Cerebellar cortex (tissue), 1 donor: ENCODE data around the gene LMNTD2.
"Not testable (repeated sequence)": the region's sequence is repeated elsewhere in the genome, so short reads cannot be mapped to it uniquely, and the experiment has no call there.

Experiments used
- DNase-seq: peaks from one replicate; pipeline ENCODE4 v3.0.0-alpha.2; 2015; ENCODE audit warnings: low spot score

The LMNTD2 gene

DNA sequence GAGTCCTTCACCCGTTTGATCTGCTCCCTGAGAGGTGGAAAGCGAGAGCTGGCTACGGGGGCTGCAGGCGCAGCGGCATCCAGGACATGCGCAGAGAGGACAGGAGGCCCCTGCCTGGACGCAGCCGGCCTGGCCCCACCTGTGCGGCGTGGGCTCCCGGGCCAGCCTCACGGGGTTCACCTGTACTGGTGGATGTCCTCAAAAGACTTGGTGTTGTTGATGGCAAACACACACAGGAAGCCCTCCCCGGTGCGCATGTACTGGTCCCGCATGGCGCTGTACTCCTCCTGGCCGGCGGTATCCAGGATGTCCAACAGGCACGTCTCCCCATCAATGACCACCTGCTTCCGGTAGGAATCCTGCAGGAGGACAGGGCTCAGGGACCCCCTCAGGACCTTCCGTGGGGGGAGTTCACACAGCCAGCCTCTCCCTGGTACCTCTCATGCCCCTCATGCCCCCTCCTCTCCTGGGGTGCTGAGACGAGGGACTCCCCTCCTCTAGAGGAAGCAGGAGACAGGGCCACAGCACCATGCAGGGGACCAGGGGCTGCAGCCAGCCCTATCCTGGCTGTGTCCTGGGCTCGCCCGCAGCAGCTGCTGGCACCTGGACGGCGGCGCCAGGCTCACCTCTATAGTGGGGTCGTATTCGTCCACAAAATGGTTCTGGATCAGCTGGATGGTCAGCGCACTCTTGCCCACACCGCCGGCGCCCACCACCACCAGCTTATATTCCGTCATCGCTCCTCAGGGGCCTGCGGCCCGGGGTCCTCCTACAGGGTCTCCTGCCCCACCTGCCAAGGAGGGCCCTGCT is 26.7 kb downstream of the LMNTD2 start:
- no peak for DNase-seq

DNA sequence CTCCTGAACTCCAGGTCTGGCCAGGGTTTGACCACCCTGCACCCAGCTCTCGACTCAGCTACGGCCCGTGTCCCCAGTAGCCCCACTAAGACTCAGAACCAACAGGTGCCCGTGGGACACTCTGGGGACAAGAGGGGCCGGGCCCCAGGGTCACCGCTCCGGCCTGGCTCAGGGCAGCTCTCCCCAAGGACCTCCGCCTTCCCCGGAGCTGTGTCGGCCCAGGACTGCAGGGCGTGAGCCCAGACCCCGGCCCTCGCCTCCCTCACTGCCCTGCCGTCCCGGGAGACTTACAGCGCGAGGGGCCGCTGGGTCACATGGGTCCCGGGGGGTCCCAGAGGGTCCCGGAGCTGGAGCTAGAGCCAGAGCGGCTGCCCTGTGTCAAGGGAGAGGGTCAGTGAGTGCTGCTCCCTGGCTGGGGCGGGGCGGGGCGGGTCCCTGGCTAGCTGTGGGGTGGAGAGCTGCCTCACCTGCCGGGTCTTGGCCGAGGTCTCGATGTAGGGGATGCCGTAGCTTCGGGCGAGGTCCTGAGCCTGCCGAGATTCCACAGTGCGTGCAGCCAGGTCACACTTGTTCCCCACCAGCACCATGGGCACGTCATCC is 27.5 kb downstream of the LMNTD2 start:
- no peak for DNase-seq

- no peak for DNase-seq
These were observed 28.0 kb downstream of the LMNTD2 start for GRCh38 chr11:532527-532985.

DNA sequence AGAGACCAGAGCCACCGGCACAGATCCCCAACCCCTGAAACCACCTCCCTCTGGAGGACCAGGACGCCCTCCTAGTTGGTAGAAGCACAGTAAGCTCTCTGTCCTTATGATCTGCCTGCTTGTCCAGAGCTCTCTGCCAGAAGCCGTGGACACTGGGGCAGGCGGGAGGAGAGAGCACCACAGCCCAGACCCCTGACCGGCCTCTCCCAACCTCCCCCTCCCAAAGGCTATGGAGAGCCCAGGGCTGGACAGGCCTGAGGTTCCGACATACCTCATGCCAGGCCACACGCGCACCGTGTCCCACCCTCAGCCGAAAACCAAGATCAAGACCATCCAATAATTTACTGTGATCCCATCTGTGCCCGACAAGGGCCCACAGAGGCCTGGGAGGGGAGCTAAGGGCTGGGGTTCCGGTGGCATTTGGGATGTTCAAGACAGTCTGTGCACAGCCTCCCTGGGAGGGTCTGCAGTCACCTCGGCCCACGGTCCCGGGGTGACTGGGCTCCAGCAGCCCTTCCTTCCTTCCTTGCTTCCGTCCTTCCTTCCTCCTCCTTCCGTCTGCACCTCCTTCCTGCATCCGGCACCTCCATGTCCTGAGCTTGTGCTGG is 28.5 kb downstream of the LMNTD2 start:
- no peak for DNase-seq

DNA sequence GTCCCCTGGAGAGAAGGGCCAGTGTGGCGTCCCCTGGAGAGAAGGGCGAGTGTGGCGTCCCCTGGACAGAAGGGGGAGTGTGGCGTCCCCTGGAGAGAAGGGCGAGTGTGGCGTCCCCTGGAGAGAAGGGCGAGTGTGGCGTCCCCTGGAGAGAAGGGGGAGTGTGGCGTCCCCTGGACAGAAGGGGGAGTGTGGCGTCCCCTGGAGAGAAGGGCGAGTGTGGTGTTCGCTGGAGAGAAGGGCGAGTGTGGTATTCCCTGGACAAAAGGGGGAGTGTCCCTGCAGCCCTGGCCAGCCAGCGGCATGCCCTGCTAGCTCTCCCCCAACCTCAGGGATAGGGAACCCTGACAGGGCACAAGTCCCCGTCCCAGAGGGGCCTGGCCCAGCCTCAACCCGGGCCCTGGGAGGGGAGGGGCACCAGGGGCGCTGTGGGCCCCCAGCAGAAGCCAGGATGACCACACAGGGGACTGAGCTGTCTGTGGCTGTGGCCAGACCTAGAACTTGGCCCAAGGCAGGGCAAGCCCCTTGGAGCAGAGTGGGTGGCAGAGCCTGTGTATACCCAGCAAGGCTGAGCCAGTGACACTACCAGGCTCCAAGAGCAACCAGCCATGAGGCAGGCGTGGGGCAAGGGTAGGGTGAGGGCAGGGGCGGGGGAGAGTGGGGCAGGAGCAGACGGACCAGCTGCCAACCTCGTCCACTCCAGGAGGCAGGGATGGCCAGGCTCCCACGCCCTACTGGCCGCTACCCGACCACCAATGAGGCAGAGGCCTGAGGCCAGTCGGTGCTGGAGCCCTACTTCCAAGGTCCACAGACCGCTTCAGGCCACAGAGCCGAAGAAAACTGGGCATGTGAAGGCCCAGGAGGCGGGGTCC is 29.3 kb downstream of the LMNTD2 start:
- no peak for DNase-seq

GRCh38 chr11:529728-530411 is 30.7 kb downstream of the LMNTD2 start:
- no peak for DNase-seq

GRCh38 chr11:528815-529727 is 31.5 kb downstream of the LMNTD2 start:
- DNase-seq, result no peak

DNA sequence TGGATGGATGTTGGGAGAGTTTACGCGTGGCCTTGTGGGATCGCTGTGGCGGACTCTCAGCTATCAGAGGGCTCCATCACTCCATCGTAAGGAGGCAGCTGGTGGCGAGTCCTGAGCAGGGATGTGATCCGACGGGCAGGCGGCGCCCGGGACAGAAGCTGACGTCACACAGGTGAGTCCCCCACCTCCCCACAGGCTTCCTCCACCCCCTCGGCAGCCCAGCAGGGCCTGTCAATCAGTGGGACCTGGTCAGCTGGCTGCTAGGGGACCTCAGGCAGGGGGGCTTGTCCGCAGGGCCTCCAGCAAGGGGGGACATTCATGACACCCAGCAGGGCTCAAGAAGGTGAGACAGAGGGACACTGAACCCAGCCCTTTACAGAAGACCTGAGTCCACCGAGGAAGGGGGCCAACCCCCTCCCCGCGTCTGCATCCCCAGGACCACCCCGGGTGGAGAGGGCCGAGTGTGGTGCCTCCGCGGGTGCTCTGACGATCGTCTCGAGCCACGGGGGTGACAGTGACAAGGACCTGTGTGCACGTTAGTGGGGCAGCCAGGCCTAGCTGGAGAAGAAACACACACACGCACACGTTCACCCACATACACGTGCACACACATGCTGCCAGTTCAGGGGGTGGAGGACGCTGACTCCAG is 32.2 kb downstream of the LMNTD2 start:
- no peak for DNase-seq

DNA sequence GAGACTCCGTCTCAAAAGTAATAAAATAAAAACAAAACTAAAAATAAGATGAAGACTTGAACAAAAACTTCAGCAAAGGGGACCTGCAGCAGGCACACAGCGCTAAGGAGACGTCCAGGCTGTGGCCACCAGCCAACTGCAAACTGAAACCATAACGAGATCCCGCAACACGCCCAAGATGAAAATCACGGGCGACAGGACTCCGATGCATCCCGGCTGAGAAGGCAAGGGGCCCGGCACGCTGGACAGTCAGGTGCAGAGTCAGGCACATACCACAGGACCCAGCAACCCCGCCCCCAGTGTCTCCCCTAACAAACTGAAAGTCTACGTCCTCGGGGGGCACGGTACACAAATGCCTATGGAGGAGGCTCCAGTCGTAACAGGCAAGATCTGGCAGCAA is 34.3 kb downstream of the LMNTD2 start:
- DNase-seq, result no peak

DNA sequence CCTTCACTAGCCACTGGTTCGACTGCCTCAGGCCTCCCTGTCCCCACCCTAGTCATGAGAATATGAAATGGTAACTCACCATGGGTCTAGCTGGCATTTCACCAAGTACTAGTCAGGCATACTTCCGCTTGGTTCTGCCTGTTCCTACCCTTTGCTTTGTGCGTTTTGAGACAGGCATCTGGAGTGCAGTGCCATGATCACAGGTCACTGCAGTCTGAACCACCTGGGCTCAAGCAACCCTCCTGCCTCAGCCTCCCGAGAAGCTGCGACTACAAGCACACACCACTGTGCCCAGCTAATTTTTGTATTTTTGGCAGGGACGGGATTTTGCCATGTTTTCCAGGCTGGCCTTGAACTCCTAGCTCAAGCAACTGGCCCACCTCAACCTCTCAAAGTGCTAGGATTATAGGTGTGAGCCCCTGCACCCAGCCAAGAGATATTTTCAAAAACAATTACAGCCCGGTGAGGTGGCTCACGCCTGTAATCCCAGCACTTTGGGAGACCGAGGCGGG is 39.3 kb downstream of the LMNTD2 start:
- no peak for DNase-seq

GRCh38 chr11:520428-521176 is 39.9 kb downstream of the LMNTD2 start:
- DNase-seq, result no peak

DNA sequence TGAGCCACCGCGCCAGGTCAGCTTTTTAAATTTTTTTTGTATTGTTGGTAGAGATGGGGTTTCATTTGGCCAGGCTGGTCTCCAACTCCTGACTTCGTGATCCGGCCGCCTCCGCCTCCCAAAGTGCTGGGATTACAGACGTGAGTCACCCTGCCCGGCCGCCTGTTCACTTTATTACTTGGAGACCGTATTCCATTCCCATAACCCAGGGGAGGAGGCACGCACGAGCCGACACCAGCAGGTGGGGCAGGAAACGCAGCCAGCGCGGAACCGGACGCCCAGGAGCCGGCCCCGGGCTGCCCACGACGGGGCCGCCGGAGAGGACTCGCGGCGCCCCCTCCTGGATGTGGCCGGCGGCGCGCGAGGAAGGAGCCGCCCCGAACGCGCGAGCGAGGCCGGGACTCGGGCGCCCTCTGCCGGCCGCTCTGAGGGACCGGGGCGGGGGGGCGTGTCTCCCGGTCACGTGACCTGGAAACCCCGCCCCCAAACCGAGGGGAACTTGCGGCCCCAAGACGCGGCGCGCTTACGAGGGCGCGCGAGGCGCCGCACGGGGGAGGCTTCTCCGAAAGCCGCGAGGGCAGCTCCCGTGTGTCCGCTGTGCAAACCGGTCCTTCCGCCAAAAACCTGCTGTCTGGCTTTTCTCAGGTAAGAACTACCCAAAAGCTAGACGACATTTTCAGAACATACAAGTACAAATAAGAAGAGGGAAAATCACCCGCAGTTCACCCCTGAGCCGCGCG is 41.9 kb downstream of the LMNTD2 start:
- DNase-seq, result peak; percentile 67

- DNase-seq, result not testable (repeated sequence)
These were observed 43.4 kb downstream of the LMNTD2 start for GRCh38 chr11:516918-517685.

DNA sequence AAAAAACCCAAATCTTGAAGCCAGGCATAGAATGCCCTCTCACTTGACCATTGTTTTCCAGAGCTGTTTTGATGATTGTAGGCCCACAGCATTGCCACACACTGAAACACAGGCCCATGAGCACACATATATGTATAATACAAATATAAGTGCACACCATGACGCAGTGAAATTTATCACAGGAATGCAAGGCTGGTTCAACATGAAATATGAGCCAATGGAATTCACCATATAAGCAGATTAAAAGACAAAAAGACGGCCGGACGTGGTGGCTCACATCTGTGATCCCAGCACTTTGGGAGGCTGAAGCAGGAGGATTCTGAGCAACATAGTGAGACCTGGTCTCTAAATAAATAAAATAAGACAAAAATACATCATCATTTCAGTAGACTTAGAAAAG is 44.1 kb downstream of the LMNTD2 start:
- DNase-seq, result no peak

GRCh38 chr11:515131-515530 is 45.4 kb downstream of the LMNTD2 start:
- no peak for DNase-seq

DNA sequence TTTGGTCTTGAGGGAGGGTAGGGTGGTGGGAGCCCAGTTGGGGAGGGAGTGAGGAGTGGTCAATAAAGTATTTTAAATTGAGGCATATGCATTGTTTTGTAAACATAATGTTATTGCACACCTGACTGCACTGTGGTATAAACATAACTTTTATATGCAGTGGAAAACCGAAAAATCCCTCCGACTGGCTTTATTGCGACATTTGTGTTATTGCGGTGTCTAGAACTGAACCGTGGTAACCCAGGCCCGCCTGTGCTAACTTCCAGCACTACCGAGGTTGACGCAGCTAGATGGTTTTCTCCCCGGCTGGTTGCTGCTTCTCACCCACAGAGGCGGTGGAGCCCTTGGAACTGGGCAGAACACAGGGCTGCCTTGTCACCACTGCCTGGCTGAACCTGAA is 45.9 kb downstream of the LMNTD2 start:
- DNase-seq, result no peak

DNA sequence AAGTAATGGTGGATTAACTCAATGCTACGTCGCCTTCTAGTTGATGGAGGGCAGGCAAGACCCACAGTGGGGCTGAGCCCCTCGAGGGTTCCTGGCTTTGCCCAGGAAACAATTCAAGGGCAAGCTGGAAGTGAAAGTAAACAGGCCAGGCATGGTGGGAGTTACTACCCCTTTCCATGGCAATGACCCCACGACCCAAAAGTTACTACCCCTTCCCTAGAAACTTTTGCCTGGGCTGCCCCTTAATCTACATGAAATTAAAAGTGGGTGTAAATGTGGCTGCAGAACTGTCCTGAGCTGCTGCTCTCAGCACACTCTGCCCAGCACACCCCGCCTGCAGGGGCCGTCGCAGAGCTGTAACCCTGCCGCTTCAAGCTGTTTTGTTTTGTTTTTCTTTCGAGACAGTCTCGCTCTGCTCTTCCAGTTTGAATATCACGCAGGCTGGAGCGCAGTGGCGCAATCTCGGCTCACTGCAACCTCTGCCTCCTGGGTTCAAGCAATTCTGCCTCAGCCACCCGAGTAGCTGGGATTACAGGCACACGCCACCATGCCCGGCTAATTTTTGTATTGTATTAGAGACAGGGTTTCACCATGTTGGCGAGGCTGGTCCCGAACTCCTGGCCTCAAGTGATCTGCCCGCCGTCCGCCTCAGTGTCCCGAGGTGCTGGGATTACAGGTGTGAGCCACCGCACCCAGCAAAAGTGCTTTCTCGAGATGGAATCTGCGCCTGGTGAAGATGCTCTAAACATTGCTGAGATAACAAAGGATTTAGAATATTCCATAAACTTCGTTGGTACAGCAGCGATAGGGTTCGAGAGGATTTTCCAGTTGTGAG is 47.6 kb downstream of the LMNTD2 start:
- no peak for DNase-seq
